IMR-90 (cell line): ENCODE results near the gene CCN2. TPM values are rescaled to one million over a fixed set of nuclear protein-coding genes. Genes with fewer than 3 reads are reported as not detected.
"Not testable (repeated sequence)": the region's sequence is repeated elsewhere in the genome, so short reads cannot be mapped to it uniquely, and the experiment has no call there.

Source experiments
- ATAC-seq: fragments of 200-7000 bp; cut with Tn5 transposase; 2 replicates; pipeline ENCODE4 v1.9.1; 2020; ENCODE audit warnings: low read depth, mild to moderate bottlenecking, moderate library complexity
- BruUV-seq: library from RNA; stranded (reverse); fragments of 400-500 nt; replicated peaks from 2 replicates; lab custom pipeline; 2021; lab: Mats Ljungman, UMichigan
- CTCF ChIA-PET: fragments of 300-600 bp; formaldehyde crosslinking; extraction: SDS; loops from one replicate; lab custom pipeline; 2021; ENCODE audit warnings: antibody characterized with exemption; lab: Yijun Ruan, JAX
- POLR2A ChIA-PET: fragments of 300-600 bp; sonication (Branson Sonifier 250); formaldehyde crosslinking; loops from one replicate; lab custom pipeline; 2022; ENCODE audit warnings: antibody characterized with exemption; ENCODE audit not compliant: unreplicated experiment; lab: Charles Lee
- DNase-seq: peaks from one replicate; pipeline ENCODE4 v3.0.0; 2013
- H2AFZ ChIP-seq: replicated peaks from 2 replicates; pipeline ENCODE3; 2013; ENCODE audit warnings: low read length, mild to moderate bottlenecking; ENCODE audit not compliant: poor library complexity
- H2AK5ac ChIP-seq: 2 replicates; pipeline ENCODE4 v1.6.1; 2013; ENCODE audit warnings: low read depth, low read length, inconsistent platforms
- H2AK9ac ChIP-seq: replicated peaks from 2 replicates; pipeline ENCODE3; 2013; ENCODE audit warnings: mild to moderate bottlenecking, low read depth, low read length, moderate library complexity; ENCODE audit not compliant: poor library complexity
- H2BK120ac ChIP-seq: 2 replicates; pipeline ENCODE4 v1.6.1; 2013; ENCODE audit warnings: low read depth, low read length, inconsistent platforms
- H2BK15ac ChIP-seq: 3 replicates; pipeline ENCODE4 v1.6.1; 2013; ENCODE audit warnings: low read depth, low read length, inconsistent platforms
- H2BK20ac ChIP-seq: 2 replicates; pipeline ENCODE4 v1.6.1; 2013; ENCODE audit warnings: low read depth, mild to moderate bottlenecking, inconsistent platforms, low read length, moderate library complexity
- H2BK5ac ChIP-seq: 2 replicates; pipeline ENCODE4 v1.6.1; 2013; ENCODE audit warnings: mild to moderate bottlenecking, low read depth, low read length, inconsistent platforms; ENCODE audit not compliant: poor library complexity, severe bottlenecking
- H3K14ac ChIP-seq: replicated peaks from 2 replicates; pipeline ENCODE4 v1.6.1; 2013; ENCODE audit warnings: low read depth, low read length, inconsistent platforms
- H3K18ac ChIP-seq: 2 replicates; pipeline ENCODE4 v1.6.1; 2013; ENCODE audit warnings: low read depth, low read length, control low read depth
- H3K23ac ChIP-seq: 2 replicates; pipeline ENCODE4 v1.6.1; 2013; ENCODE audit warnings: low read depth, low read length, inconsistent platforms
- H3K27ac ChIP-seq: 2 replicates; pipeline ENCODE4 v1.5.1; 2013; ENCODE audit warnings: mild to moderate bottlenecking, control low read depth, low read length; ENCODE audit not compliant: insufficient read depth
- H3K27me3 ChIP-seq: 2 replicates; pipeline ENCODE4 v1.6.1; 2013; ENCODE audit warnings: low read length; ENCODE audit not compliant: control insufficient read depth, insufficient read depth
- H3K36me3 ChIP-seq: 2 replicates; pipeline ENCODE4 v1.6.1; 2013; ENCODE audit warnings: low read length, mixed read lengths; ENCODE audit not compliant: control insufficient read depth, insufficient read depth
- H3K4ac ChIP-seq: 2 replicates; pipeline ENCODE4 v1.6.1; 2013; ENCODE audit warnings: low read depth, low read length, inconsistent platforms
- H3K4me1 ChIP-seq: 2 replicates; pipeline ENCODE4 v1.6.1; 2013; ENCODE audit warnings: low read length, mixed read lengths; ENCODE audit not compliant: control insufficient read depth, insufficient read depth
- H3K4me2 ChIP-seq: 2 replicates; pipeline ENCODE4 v1.6.1; 2013; ENCODE audit warnings: low read depth, mild to moderate bottlenecking, control low read depth, low read length, moderate library complexity
- H3K4me3 ChIP-seq: 2 replicates; pipeline ENCODE4 v1.5.1; 2013; ENCODE audit warnings: low read depth, mild to moderate bottlenecking, control low read depth, low read length, moderate library complexity; ENCODE audit not compliant: insufficient read depth
- H3K56ac ChIP-seq: 2 replicates; pipeline ENCODE4 v1.6.1; 2013; ENCODE audit warnings: low read length, inconsistent platforms; ENCODE audit not compliant: insufficient read depth; ENCODE audit errors: extremely low read depth
- H3K79me1 ChIP-seq, 2 experiments: 2 replicates each; pipeline ENCODE4 v1.6.1; 2013; ENCODE audit warnings: low read length in 2 of 2, inconsistent platforms in 1 of 2, low read depth in 1 of 2
- H3K9ac ChIP-seq: 2 replicates; pipeline ENCODE4 v1.6.1; 2013; ENCODE audit warnings: low read depth, low read length, control low read depth
- H3K9me1 ChIP-seq: 2 replicates; pipeline ENCODE4 v1.6.1; 2013; ENCODE audit warnings: low read length, inconsistent platforms; ENCODE audit not compliant: insufficient read depth
- H3K9me3 ChIP-seq: 2 replicates; pipeline ENCODE4 v1.6.1; 2013; ENCODE audit warnings: low read length; ENCODE audit not compliant: control insufficient read depth, insufficient read depth
- H4K20me1 ChIP-seq: 2 replicates; pipeline ENCODE4 v1.6.1; 2013; ENCODE audit warnings: low read length, inconsistent platforms; ENCODE audit not compliant: insufficient read depth
- H4K5ac ChIP-seq: 2 replicates; pipeline ENCODE4 v1.6.1; 2013; ENCODE audit warnings: mild to moderate bottlenecking, low read depth, low read length, control low read depth
- H4K8ac ChIP-seq, 2 experiments: 2 replicates each; pipeline ENCODE4 v1.6.1; 2013; ENCODE audit warnings: low read depth in 2 of 2, low read length in 2 of 2, control low read depth in 1 of 2, inconsistent platforms in 1 of 2
- H4K91ac ChIP-seq: 2 replicates; pipeline ENCODE4 v1.6.1; 2013; ENCODE audit warnings: low read depth, low read length, inconsistent platforms; ENCODE audit not compliant: insufficient read depth
- MAZ ChIP-seq: IDR thresholded peaks from 2 replicates; pipeline ENCODE4 v1.6.1; 2012; ENCODE audit warnings: low read depth, mild to moderate bottlenecking, low read length, improper control_type of control experiment, moderate library complexity, borderline replicate concordance
- WGBS, 2 experiments: methylation state at CpG; one replicate each; pipeline versions ENCODE4 v1.1.5 to v1.1.7; 2013; ENCODE audit warnings: missing lambda C conversion rate in 2 of 2; ENCODE audit not compliant: insufficient read length in 1 of 2; ENCODE audit errors: extremely low coverage in 2 of 2; 5-methylcytosine and 5-hydroxymethylcytosine counted together
- dilution Hi-C: fragments of 300-500 bp; cut with HindIII; formaldehyde crosslinking; loops from one replicate; pipeline ENCODE4 v1.14.3; 2018; ENCODE audit warnings: low sequenced_read_pairs; ENCODE audit not compliant: unreplicated experiment
- in situ Hi-C: fragments of 300-500 bp; cut with MboI; formaldehyde crosslinking; loops from 3 replicates; pipeline ENCODE4 v1.14.3; 2019; ENCODE audit warnings: low sequenced_read_pairs, inconsistent platforms, mixed read lengths
- intact Hi-C: fragments of 100-400 bp; cut with micrococcal nuclease; formaldehyde crosslinking; loops from 2 replicates; pipeline ENCODE4 v1.10.0; 2022
- polyA plus RNA-seq, 3 experiments: library from polyadenylated mRNA; depleted of rRNA; stranded (reverse); fragments of >200 nt; gene quantifications; 2 replicates each; pipeline ENCODE4 v1.2.3, GENCODE V29; 2012; ENCODE audit warnings: low replicate concordance in 1 of 3
- total RNA-seq: library from RNA; depleted of rRNA; stranded (reverse); fragments of >200 nt; gene quantifications from 2 replicates; pipeline ENCODE4 v1.2.3, GENCODE V29; 2012

Gene CCN2
- total and polyA plus RNA-seq, 2 of the 4 experiments (the other 2 are of a cell fraction), result 148 to 1,205 TPM

DNA sequence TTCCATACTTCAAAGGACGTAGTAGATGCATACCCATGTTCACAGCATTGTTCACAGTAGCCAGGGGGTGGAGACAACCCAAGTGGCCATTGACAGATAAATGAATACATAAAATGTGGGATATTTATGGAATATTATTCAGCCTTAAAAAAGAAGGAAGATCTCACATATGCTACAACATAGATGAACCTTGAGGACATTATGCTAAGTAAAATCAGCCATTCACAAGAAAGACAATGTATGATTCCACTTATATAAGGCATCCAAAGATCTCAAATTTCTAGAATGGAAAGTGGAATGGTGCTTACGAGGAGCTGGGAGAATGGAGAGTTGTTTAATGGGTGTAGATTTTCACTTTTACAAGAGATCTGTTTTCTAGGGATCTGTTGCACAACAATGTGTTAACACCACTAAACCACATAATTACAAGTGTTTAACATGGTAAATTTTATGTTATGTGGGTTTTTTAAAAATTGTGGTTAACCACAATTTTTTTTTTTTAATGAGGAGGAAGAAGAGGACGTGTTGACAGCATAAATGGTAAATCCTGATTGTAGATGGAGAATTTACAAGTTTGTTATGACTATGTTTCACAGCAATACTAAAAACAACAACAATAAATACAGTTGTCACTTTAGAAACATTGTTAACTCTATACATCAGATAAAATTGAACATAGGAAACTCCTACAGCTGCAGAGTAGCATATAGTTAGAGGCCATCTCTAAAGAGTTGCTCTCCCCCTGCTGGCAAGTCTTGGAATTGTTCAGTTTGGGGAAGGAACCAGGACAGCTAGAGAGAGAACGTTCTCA lies 41.6 kb downstream of the CCN2 start (continued):
- TF ChIP-seq MAZ, result no peak

DNA sequence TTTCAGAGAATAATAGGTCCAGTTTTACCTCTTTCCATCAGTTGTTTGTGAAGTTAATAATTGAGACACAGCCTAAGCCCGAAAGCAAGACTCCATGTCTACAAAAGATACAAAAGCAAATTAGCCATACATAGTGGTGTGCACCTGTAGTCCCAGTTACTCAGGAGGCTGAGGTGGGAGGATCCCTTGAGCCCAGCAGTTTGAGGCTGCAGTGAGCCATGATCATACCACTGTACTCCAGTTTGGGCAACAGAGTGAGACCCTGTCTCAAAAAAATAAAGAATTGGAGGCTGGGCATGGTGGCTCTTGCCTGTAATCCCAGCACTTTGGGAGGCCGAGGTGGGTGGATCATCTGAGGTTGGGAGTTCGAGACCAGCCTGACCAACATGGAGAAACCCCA lies 42.4 kb downstream of the CCN2 start:
- H3K23ac ChIP-seq, H4K20me1 ChIP-seq, H4K8ac ChIP-seq, POLR2A ChIA-PET, H3K56ac ChIP-seq, in situ Hi-C loops, dilution Hi-C loops, H4K91ac ChIP-seq, H3K4me3 ChIP-seq, H2BK5ac ChIP-seq, H3K4ac ChIP-seq, H3K27ac ChIP-seq, H4K5ac ChIP-seq, H3K14ac ChIP-seq, H3K36me3 ChIP-seq, H3K4me2 ChIP-seq, H2BK120ac ChIP-seq, H3K9me1 ChIP-seq, DNase-seq, H3K79me1 ChIP-seq, H3K9me3 ChIP-seq, H2AK9ac ChIP-seq, BruUV-seq, H3K18ac ChIP-seq, intact Hi-C loops, H2AK5ac ChIP-seq, H2BK20ac ChIP-seq, H2BK15ac ChIP-seq, H2AFZ ChIP-seq, ATAC-seq, H3K27me3 ChIP-seq, H3K4me1 ChIP-seq, H3K9ac ChIP-seq: not testable (repeated sequence)
- no CpG with 5 or more reads among the region's 3 CpGs for WGBS, 2 experiments
- CTCF ChIA-PET, result interaction anchor here (1.5 kb wide), 1 partner anchor 213 kb away, joined by 6 read pairs; no protein-coding TSS in a partner anchor

DNA sequence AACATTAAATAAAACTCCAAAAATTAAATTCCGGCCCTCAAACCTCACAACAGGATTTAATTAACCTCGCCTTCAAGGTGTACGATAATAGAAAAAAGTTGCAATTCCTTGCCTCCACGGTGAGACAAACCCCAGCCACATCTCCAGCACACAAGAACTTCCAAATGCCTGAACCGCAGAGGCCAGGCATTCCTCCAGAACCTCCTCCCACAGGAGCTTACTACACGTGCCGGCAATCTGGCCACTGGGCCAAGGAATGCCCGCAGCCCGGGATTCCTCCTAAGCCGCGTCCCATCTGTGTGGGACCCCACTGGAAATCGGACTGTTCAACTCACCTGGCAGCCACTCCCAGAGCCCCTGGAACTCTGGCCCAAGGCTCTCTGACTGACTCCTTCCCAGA lies 47.4 kb downstream of the CCN2 start:
- H3K79me1 ChIP-seq, H3K9me3 ChIP-seq, H2BK15ac ChIP-seq, H3K9me1 ChIP-seq, H3K4me1 ChIP-seq, H2AK9ac ChIP-seq, H3K9ac ChIP-seq, dilution Hi-C loops, DNase-seq, H3K14ac ChIP-seq, H2BK5ac ChIP-seq, CTCF ChIA-PET, H4K91ac ChIP-seq, H4K8ac ChIP-seq, H3K56ac ChIP-seq, BruUV-seq, H3K27me3 ChIP-seq, POLR2A ChIA-PET, H2AK5ac ChIP-seq, H3K4me3 ChIP-seq, H2BK20ac ChIP-seq, H3K4me2 ChIP-seq, in situ Hi-C loops, H3K18ac ChIP-seq, H3K23ac ChIP-seq, H3K4ac ChIP-seq, H3K27ac ChIP-seq, H2BK120ac ChIP-seq, H3K36me3 ChIP-seq, H4K20me1 ChIP-seq, intact Hi-C loops, ATAC-seq, H4K5ac ChIP-seq, H2AFZ ChIP-seq: not testable (repeated sequence)
- WGBS, 2 experiments, result 100% methylated on average over 1 of the region's 12 CpGs; no CpG with 5 or more reads in 1 of the 2 experiments
